ENCODE measurements around the gene DHX9. TPM values are rescaled to one million over a fixed set of nuclear protein-coding genes. Genes with fewer than 3 reads are reported as not detected.

Gene DHX9
- total and polyA plus RNA-seq, 2 experiments from 2014 or later = 151 to 262 TPM

DNA sequence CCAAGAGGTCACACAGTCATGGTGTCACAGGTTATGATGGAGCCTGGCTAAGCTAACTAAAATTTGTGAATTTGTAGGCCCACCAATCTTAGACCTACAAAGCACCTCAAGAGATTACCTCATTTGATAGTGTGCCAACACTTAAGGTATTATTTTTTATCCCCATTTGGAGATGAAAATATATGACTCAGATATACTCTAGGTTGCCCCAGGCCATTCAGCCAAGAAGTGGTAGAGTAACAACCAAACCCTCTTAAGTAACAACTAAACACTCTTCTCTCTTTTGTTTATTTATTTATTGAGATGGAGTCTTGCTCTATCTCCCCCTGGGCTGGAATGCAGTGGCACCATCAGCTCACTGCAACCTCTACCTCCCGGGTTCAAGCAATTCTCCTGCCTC lies 35.3 kb upstream of the DHX9 start:
- H3K36me3 ChIP-seq (ENCODE audit: insufficient read depth) = no peaks in the 10 kb centered on the region
- no peak overlapping the region for H3K4me3 ChIP-seq
- Mint-ChIP-seq H3K9me3 (no peaks in the 10 kb centered on the region), H3K4me1 (peaks cover 17% of the 10 kb centered on the region), H3K27ac (no peak overlapping the region), H3K4me3 (no peak overlapping the region), H3K36me3 (ENCODE audit: low read depth) (no peaks in the 10 kb centered on the region), H3K27me3 (ENCODE audit: insufficient read depth, low read depth, poor library complexity) (peaks cover 6% of the 10 kb centered on the region)
- ATAC-seq (no peak), DNase-seq (ENCODE audit: low spot score) (no peak)
- no peaks in the 10 kb centered on the region for H3K79me2 ChIP-seq (replicated peaks; ENCODE audit: insufficient read depth)
- peaks cover 17% of the 10 kb centered on the region for H3K4me1 ChIP-seq (ENCODE audit: insufficient read depth)
- no peak overlapping the region for H3K27ac ChIP-seq (ENCODE audit: low read depth)
- no peaks in the 10 kb centered on the region for H3F3A ChIP-seq (replicated peaks; ENCODE audit: low read depth)
- H3K4me2 ChIP-seq = no peak overlapping the region
- no peak for TF ChIP-seq ZNF331 (CRISPR knock-in tag; IDR thresholded peaks at IDR 0.05; ENCODE audit: low read depth)
- TF ChIP-seq STAT1 (IDR thresholded peaks at IDR 0.05; ENCODE audit: unreplicated experiment) = no peak
- no peak for TF ChIP-seq EZH2 (IDR thresholded peaks at IDR 0.05; ENCODE audit: low read depth, unreplicated experiment)
- TF ChIP-seq EZH2phosphoT487 (IDR thresholded peaks at IDR 0.05; ENCODE audit: unreplicated experiment) = no peak
- no peak for TF ChIP-seq CREB1 (CRISPR knock-in tag; IDR thresholded peaks at IDR 0.05; ENCODE audit: low read depth)
- no peak for TF ChIP-seq POLR2AphosphoS5 (IDR thresholded peaks at IDR 0.05; ENCODE audit: low read depth)
- TF ChIP-seq ZNF114 (CRISPR knock-in tag; IDR thresholded peaks at IDR 0.05) = no peak
- TF ChIP-seq, protein P1, sequence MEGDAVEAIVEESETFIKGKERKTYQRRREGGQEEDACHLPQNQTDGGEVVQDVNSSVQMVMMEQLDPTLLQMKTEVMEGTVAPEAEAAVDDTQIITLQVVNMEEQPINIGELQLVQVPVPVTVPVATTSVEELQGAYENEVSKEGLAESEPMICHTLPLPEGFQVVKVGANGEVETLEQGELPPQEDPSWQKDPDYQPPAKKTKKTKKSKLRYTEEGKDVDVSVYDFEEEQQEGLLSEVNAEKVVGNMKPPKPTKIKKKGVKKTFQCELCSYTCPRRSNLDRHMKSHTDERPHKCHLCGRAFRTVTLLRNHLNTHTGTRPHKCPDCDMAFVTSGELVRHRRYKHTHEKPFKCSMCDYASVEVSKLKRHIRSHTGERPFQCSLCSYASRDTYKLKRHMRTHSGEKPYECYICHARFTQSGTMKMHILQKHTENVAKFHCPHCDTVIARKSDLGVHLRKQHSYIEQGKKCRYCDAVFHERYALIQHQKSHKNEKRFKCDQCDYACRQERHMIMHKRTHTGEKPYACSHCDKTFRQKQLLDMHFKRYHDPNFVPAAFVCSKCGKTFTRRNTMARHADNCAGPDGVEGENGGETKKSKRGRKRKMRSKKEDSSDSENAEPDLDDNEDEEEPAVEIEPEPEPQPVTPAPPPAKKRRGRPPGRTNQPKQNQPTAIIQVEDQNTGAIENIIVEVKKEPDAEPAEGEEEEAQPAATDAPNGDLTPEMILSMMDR (conservative IDR thresholded peaks at IDR 0.05; ENCODE audit: low read depth in 2 of 2) = no peak
- TF ChIP-seq, protein P2, sequence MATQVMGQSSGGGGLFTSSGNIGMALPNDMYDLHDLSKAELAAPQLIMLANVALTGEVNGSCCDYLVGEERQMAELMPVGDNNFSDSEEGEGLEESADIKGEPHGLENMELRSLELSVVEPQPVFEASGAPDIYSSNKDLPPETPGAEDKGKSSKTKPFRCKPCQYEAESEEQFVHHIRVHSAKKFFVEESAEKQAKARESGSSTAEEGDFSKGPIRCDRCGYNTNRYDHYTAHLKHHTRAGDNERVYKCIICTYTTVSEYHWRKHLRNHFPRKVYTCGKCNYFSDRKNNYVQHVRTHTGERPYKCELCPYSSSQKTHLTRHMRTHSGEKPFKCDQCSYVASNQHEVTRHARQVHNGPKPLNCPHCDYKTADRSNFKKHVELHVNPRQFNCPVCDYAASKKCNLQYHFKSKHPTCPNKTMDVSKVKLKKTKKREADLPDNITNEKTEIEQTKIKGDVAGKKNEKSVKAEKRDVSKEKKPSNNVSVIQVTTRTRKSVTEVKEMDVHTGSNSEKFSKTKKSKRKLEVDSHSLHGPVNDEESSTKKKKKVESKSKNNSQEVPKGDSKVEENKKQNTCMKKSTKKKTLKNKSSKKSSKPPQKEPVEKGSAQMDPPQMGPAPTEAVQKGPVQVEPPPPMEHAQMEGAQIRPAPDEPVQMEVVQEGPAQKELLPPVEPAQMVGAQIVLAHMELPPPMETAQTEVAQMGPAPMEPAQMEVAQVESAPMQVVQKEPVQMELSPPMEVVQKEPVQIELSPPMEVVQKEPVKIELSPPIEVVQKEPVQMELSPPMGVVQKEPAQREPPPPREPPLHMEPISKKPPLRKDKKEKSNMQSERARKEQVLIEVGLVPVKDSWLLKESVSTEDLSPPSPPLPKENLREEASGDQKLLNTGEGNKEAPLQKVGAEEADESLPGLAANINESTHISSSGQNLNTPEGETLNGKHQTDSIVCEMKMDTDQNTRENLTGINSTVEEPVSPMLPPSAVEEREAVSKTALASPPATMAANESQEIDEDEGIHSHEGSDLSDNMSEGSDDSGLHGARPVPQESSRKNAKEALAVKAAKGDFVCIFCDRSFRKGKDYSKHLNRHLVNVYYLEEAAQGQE (IDR thresholded peaks at IDR 0.05; ENCODE audit: unreplicated experiment) = no peak
- TF ChIP-seq ETS1 (IDR thresholded peaks at IDR 0.05) = no peak
- TF ChIP-seq JUNB (IDR thresholded peaks at IDR 0.05; ENCODE audit: unreplicated experiment) = no peak
- TF ChIP-seq, protein P3, sequence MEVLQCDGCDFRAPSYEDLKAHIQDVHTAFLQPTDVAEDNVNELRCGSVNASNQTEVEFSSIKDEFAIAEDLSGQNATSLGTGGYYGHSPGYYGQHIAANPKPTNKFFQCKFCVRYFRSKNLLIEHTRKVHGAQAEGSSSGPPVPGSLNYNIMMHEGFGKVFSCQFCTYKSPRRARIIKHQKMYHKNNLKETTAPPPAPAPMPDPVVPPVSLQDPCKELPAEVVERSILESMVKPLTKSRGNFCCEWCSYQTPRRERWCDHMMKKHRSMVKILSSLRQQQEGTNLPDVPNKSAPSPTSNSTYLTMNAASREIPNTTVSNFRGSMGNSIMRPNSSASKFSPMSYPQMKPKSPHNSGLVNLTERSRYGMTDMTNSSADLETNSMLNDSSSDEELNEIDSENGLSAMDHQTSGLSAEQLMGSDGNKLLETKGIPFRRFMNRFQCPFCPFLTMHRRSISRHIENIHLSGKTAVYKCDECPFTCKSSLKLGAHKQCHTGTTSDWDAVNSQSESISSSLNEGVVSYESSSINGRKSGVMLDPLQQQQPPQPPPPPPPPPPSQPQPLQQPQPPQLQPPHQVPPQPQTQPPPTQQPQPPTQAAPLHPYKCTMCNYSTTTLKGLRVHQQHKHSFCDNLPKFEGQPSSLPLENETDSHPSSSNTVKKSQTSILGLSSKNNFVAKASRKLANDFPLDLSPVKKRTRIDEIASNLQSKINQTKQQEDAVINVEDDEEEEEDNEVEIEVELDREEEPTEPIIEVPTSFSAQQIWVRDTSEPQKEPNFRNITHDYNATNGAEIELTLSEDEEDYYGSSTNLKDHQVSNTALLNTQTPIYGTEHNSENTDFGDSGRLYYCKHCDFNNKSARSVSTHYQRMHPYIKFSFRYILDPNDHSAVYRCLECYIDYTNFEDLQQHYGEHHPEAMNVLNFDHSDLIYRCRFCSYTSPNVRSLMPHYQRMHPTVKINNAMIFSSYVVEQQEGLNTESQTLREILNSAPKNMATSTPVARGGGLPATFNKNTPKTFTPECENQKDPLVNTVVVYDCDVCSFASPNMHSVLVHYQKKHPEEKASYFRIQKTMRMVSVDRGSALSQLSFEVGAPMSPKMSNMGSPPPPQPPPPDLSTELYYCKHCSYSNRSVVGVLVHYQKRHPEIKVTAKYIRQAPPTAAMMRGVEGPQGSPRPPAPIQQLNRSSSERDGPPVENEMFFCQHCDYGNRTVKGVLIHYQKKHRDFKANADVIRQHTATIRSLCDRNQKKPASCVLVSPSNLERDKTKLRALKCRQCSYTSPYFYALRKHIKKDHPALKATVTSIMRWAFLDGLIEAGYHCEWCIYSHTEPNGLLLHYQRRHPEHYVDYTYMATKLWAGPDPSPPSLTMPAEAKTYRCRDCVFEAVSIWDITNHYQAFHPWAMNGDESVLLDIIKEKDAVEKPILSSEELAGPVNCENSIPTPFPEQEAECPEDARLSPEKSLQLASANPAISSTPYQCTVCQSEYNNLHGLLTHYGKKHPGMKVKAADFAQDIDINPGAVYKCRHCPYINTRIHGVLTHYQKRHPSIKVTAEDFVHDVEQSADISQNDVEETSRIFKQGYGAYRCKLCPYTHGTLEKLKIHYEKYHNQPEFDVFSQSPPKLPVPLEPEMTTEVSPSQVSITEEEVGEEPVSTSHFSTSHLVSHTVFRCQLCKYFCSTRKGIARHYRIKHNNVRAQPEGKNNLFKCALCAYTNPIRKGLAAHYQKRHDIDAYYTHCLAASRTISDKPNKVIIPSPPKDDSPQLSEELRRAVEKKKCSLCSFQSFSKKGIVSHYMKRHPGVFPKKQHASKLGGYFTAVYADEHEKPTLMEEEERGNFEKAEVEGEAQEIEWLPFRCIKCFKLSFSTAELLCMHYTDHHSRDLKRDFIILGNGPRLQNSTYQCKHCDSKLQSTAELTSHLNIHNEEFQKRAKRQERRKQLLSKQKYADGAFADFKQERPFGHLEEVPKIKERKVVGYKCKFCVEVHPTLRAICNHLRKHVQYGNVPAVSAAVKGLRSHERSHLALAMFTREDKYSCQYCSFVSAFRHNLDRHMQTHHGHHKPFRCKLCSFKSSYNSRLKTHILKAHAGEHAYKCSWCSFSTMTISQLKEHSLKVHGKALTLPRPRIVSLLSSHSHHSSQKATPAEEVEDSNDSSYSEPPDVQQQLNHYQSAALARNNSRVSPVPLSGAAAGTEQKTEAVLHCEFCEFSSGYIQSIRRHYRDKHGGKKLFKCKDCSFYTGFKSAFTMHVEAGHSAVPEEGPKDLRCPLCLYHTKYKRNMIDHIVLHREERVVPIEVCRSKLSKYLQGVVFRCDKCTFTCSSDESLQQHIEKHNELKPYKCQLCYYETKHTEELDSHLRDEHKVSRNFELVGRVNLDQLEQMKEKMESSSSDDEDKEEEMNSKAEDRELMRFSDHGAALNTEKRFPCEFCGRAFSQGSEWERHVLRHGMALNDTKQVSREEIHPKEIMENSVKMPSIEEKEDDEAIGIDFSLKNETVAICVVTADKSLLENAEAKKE (CRISPR knock-in tag; IDR thresholded peaks at IDR 0.05) = no peak
- TF ChIP-seq NANOG (IDR thresholded peaks at IDR 0.05; ENCODE audit: borderline replicate concordance) = no peak
- no peak overlapping the region for H2AFZ ChIP-seq
- no peaks in the 10 kb centered on the region for H3K27me3 ChIP-seq (ENCODE audit: insufficient read depth)
- no peaks in the 10 kb centered on the region for H3K9me2 ChIP-seq (ENCODE audit: insufficient read depth)
- no peaks in the 10 kb centered on the region for H4K20me1 ChIP-seq (replicated peaks; ENCODE audit: insufficient read depth)
